ENCODE measurements around the gene NELFA.

The NELFA gene

DNA sequence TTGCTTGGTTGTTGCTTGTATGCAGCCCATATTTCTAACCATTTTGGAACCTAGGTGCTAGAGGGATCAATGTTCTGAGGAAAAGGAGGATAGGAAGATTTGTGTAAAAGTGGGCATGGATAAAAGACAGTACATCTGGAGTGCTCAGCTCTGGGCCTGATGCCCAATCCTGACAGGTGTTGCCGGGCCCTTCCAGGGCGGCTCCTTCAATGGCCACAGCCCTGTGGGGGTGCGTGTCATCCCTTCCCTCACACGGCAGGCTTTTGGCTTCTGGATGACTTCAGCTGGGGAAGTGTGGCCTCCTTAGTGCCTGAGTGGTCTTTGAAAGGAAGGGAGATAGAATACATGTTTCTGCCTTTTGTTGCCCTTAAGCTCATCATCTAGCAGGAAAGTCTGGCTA lies 47.2 kb downstream of the NELFA start:
- no peak for DNase-seq

DNA sequence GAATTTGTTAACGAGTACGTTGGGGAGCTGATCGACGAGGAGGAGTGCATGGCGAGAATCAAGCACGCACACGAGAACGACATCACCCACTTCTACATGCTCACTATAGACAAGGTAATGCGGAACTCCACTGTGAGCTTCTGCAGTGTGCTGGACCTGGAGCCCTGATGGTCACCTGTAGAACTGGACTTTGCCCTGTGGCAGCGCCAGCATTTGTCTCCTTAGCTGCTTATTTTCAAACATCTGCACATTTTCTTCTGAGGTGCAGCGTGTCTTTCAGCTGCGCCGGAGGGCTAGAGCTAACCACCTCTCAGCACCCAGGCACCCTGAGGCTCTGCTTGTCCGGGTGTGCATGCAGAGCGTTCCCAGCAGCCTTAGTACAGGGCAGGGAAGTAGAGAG lies 47.7 kb downstream of the NELFA start:
- no peak for DNase-seq

DNA sequence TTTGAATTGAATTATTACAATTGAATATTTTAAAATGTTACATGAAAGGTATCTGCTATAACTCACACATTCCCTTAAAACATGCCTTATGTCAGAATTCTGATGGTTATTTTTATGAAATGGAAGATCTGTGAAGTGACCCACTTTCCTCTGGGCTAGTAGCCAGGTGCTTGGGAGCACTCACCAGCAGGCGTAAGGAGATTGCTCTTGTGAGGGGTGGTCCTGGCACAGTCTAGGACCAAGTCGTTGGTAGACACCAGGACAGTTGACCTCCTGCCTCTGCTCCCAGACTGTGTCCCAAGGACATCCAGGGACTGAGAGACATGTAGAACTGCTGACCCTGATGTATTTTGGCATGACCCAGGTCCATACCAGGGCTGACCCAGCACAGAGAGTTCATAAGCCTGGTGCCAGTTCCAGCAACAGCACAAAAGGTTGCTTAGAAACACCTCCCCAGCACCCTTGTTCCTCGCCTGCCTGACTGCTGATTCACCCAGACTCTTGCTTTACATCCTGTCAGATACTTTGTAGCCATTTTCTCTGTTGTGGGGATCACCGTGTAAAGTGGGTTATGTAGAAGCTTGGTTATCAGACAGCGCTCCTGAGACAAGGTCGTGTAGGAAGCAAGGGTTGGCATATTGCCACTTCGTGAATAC lies 48.5 kb downstream of the NELFA start:
- DNase-seq = no peak

DNA sequence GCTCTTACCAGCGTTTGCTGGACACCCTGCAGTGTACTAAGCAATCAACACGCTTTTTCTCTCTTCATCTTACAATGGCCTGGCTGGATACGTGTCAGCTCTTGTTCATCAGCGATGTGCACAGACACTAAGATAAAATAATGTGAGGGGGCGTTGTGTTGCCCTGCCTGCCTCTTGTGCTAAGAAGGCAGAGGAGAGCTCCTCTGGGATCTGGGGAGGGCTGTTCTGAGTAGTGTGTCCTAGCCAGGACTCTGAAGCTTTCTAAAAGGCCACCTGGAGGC lies 49.7 kb downstream of the NELFA start:
- DNase-seq = no peak

DNA sequence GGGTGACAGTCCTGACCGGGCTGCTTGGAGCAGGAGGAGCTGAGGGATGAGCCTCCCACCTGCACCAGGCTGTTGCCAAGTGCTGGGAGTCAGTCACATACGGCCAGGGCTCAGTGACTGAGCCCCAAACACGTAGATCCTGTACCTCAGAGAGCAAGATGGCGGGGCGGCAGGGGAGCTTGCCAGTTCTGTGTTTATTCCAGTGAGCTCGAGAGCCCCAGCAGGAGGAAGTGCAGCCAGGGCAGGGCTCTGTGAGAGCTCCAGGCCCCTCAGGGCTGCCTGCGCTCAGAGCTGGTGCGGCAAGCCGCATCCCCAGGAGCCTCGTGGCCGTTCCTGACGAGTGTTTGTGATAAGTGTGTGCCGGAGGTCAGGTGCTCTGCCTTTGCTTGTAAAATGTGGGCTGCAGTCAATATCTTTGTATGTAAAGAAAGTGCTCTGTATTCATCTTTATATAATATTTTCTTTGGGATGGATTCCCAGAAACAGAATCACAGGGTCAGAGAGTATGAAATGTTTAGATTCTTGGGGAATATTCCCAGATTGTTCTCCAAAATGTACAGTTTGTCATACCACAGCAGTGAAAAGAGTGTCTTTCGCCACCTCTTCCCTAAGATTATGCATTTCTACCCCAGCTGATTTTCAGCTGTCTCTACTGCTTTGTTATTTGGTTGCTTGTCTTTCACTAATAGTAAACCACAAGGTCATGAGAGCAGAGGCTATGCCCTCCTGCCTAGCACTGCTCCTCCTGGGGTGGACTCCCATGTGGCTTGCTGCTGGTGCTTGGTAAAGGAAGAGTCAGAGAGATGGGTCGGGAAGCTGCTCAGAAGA lies 50.3 kb downstream of the NELFA start:
- no peak for DNase-seq

DNA sequence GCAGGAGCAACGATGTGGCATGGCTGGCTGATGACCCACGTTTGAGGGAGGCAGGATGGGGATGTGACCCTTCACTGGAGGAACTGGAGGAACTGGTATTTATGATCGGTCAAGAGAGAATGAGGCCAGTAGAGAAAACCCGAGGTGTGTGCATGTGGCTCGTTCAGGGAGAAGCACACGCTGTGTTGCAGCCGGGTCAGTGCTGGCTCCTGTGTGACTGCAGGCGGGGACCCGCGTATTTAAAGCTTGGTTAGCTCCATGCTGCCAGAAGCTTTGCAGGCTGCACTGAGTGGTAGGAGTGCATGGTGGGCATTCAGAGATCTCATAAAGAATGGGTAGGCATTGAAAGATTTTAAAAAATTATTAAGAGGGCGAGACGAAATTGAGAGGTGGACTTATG lies 52.1 kb downstream of the NELFA start:
- DNase-seq = no peak

DNA sequence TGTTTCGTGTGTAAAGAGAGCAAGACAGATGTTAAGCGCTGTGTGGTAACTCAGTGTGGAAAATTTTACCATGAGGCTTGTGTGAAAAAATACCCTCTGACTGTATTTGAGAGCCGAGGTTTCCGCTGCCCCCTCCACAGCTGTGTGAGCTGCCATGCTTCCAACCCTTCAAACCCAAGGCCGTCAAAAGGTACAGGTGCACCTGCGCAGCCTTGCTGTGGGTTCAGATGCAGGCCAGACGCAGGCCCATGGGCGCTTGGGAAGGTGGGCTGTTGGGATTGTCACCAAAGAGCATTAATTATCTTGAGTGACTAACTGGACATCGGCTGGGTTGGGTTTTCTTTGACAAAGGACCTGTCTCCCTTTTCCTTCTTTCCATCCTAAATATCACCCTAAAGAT lies 55.4 kb downstream of the NELFA start:
- DNase-seq = no peak

DNA sequence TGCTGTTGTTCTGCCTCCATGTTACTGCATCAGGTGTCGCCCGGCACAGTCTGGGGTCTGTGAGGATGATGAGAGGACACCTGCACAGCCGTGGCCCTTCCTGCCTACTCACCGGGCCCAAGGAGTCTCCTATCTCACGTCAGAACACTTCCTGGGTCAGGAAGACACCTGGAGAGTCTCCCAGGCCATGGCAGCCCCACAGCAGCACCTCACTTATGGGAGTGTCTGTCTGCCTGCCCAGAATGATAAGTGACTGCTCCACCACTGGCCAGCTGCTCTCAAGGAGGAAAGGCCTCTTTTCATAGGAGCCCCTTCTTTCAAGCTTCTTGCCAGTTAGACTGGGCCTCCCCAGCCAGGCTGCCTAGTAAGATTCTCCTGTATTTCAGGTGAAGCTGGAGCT lies 56.1 kb downstream of the NELFA start:
- DNase-seq = no peak

DNA sequence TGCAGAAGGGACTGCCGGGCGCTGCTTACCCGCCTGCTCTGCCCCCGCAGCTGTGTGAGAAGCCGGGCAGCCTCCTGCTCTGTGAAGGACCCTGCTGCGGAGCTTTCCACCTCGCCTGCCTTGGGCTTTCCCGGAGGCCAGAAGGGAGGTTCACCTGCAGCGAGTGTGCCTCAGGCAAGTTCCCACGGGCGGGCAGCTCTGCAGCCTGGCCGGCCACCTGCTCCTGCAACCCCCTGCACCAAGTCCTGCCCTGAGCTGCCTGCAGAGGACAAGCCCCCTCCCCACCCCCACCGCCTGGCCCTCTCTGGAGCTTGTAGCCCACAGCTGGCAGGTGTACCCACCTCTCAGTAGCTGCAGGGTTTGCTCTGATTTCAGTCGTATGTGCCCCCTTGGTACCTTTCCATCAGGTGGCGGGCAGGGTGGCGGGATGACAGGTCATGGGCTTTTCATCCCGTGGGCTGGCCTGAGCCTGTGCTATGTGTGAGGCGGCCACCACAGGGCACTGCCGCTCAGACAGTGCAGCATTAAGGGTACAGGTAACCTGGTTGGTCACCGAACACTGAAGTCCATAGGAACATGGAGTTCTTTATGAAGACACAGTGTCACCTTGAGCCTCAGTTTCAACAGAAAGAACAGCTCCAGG lies 56.6 kb downstream of the NELFA start:
- no peak for DNase-seq

DNA sequence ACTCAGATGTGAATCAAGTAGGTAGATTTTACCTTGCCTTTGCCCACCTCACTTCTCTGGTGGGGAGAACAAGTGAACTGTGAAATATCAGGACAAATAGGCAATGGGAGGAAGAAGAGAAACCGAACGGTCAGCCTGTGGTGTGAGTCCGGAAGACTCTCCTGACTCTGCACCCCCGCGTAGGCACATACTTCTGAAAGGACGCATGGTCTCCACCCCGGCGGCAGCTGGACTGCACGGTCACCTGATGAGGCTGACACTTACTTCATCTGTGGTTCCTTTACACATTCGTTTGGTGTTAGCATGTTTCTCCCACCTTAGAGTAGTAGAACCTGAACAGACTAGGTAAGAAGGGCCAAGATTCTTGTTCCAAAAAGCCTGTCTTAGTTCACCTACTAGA lies 58.4 kb downstream of the NELFA start:
- no peak for DNase-seq

DNA sequence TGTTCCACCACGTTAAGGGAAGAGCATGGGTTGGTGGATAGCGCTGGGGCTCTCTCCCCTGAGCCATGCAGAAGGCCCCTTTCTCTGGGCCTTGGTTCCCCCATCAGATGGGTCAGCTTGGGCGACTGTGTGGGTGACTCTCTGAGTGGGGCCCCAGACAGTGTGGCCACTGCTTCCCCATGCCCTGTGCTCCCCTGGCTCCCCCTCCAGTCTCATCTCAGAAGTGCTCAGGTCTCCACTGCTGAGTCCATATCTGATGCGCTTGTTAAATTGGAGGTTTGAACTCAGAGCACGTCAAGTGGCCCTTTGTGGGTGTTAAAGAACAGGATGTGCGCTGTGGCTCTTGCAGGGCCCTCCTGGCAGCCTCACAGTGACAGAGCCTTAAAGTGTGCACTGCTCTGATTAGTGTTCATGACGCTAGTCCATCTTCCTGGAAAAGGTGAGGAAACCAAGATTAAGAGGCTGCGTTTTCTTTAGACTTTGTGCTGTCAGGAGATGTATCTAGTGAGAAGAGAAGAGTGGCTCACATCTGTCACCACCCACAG lies 59.8 kb downstream of the NELFA start:
- no peak for DNase-seq

DNA sequence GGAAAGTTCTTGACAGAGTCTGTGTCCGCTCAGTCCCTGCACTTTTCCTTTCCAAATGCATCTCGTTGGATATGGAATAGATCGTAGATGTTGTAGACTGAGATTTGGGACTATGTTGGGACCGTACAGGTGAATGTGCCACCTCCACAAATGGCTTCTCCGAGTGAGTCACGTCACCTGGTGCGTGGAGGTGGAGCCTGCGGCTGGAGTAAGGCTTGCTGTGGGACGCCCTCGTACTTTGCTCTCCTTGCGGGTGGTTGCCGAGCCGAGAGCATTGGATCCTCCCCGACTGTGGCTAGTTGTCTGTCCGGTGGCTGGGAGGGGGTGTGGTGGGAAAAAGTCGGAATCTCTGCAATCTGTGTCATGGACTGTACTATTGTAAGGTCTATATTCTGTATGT lies 60.5 kb downstream of the NELFA start:
- no peak for DNase-seq

DNA sequence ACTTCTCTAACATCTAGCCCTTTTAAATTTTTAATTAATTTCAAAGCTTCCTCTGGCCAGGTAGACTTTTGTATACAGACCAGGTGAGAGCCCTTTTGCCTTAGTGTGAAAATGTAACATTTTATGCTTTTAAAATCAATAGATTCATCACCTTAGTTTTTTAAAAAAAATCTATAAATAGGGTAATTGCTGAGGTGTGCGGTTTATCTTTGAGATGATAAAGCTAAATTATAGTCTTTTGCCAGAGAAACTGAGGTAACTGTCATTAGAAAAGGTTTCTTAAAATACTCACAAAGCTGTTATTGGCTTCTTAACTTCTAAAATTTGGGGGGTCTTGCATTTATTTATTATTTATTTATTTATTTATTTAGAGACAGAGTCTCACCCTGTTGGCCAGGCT lies 62.9 kb downstream of the NELFA start:
- no peak for DNase-seq

DNA sequence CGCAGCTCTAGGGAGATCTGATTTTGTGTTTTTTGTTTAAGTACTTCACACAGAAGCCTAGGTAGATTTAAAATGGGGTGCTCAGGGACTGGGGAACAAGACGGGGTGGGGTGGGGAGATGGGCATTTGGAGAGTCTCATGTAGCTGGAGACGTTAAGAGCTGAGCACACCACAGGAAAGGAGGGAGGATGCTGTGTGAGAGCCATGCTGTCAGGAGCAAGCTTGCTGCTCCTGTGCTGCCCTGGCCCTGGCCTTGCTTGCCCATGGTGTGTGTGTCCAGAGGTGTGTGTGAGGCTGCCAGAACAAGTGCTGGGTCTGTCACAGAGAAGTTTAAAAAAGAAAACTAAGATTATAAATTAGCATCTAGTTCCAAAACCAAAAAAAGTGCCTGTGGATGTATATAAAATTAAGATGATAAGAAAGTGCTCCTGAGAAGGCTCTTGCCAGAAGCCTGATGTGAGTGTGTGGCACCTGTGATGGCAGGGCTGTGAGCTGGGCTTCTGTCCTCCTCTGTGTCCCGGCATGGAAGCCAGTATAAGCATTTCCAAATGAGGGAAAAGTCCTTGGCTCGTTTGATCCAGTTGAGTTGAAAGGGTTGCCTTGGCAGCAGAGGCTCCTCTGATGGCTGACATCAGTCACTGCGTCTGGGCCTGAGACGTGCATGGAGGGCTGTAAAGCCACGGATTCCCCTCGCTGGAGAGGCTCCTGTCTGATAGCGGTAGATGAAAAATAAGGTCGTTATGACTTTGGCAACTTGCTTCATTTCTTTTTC lies 63.5 kb downstream of the NELFA start:
- no peak for DNase-seq

DNA sequence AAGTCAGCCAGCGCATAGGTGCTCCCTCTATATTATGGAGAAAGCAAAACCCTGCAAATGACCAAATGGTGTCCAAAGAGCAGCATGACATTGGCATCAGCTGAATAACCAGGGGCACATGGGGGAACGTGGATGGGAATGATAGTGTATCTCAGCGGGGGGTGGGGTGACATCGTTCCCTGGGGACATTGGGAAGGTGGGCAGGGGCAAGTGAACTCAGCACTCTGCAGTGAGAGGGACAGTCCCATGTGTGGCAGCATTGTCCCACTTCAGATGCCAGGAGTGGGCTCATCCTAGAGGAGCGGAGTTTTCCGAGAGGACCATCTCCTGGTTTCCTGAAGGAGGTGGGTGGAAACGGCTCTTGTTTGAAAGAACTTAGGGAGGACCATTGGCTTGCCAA lies 64.8 kb downstream of the NELFA start:
- DNase-seq = no peak

DNA sequence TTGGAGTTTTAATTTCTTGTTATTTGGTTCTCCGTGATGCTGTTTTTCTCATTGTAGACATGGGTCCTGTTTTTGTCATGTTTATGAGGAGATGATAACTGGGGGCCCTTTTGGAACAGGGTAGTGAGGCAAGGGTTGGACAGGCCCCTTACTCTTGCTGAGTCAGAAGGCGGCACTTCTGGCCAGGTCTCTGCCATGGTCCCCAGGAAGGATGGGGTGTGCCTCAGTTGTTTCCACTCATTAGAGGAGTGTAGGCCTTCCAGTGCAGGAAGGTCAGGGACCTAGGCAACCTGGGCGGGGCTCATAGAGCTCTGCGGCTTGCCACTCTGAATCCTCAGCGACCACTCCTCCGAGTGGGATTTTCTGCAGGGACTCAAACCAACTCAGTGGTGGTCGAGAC lies 68.2 kb downstream of the NELFA start:
- no peak for DNase-seq

DNA sequence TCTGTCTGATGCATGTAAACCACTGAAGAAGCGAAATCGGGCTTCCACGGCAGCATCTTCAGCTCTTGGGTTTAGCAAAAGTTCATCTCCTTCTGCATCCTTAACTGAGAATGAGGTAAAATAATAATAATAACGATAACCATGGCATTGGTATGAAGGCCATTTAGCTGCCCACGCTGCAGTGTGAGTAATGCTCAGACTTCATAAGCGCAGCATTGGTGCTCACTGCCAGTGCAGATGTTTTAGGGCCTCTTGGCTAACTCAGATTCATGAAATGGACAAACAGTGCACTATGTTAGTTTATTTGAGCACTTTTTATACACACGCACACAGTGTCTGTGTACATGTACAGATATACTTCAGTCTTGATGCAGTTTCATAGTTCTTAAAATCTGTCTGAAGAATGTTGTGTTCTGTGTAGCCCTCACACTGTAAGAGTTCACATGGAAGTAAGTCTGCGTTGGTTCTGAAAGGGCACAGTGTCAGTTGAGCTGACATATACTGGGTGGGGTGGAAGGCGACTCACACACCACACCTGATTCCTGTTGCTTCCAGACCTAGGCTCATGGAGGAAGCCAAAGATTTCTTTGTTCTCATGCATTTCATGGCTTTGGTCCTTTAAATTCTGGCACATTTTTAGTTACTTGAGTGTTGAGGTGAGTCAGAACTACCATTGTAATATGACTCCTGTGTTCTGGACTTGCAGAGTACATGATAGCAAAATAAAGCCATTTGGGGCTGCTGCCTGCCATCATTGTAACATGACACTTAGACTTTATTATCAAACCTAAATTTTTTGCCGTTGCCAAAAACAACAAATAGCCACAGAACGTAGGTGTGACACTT lies 68.9 kb downstream of the NELFA start:
- DNase-seq = no peak

DNA sequence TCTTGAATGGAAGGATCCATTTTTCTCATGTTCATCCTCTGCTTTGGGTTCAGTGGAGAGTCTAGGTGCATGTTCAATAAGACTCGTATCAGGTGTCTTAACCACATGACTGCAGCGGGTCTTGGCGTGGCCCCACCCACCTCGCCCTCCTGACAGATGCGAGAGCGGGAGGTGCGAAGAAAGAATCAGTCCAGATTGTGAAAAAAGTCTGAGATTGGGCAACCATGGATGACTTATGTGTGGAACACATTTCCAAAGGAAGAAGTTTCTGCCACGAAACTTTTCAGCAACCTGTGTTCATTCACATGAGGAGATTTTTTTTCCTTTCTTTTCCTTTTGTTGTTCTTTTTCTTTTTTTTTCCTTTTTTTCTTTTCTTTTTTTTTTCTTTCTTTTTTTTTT lies 70.7 kb downstream of the NELFA start:
- DNase-seq = no peak

DNA sequence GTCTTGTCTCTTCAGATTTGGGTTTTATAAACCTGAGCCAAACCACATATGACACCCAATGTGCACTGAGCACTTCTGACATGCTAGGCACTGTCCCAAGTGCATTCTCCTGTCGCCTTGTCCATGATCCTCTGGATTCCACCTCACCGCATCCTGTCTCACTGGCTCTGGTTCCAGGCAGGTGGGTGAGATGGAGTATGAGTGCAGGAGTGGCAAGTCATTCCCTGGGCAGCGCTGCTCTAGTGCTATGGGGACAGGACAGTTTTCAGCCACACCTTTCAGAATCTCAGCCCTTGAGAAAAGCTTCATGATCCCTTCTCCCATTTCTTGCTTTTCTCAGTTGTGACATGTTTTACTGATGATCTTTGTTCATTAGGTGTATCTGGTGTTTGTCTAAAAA lies 71.2 kb downstream of the NELFA start:
- DNase-seq = no peak

DNA sequence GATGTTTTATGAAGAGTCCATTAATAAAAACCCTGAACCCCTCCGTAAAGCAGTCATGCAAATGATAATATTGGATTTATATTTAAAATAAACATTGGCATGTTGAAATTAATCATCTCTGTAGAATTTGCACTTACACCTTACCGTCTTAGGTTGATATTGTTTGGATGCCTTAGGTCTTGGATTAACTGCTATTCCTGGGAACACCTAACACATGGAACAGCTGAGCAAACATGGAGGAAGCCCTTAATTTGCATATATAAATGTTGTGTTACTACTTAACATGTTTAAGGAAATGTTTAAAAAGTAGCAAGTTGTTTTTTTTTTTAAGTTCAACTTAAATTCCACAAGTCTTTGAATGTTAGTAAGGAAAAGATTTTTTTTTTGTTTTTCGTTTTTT lies 75.1 kb downstream of the NELFA start:
- DNase-seq = no peak

DNA sequence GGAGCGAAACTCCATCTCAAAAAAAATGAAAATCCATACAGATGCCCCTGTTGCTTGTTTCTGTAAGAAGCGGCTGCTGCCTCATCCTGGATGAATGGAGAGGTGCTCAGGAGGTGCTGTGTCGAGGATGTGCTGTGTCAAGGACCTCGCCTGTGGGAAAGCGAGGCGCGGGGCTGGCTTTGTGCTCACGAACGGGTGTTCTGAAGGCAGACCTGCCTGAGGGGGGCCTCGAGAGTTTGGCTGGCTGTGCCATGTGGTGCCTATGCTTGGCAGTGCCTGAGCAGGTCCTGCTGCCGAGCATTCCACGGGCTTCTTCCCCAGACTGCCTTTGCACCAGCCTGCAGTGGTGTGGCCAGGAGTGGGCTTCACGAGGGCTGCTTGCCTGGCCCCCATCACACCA lies 76.0 kb downstream of the NELFA start:
- DNase-seq = no peak
